ENCODE results near the gene PRKCQ.
"Not testable (repeated sequence)": the region's sequence is repeated elsewhere in the genome, so short reads cannot be mapped to it uniquely, and the experiment has no call there.

The PRKCQ gene

DNA sequence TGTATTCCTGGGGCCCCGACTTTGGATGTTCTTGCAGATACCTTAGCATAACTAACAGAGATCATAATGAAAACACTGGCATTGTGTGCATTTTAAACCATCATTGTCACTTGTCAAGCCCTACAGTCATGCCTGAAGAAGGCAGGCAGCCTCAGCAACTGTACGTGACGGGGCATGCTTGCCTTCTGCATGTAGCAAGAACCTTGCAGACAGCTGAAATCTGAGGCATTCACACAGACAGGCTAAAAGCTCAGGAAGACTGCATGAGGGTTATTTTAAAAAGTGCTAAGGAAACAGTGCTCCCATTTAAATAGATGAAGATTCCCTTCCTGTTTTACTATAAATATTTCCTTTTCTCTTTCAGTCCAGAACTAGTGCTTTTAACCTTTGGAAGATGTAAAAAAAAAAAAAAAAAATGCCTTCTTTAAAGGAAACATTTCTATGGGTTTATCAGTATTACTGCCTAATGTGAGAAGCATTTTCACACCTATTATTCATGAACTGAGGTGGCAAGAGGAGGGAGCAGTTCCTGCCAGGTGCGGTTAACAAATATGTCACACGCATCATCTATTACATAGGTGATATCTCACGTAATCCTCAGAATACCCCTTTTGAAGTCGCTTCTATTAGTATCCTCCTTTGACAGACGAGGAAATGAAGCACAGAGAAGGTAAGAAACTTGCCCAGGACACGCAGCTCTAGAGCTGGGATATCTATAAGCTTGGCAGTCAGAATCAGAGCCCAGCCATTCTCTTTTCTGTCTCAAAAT is 88.1 kb downstream of the PRKCQ start:
- DNase-seq (ENCODE audit: low read depth) = no peak

DNA sequence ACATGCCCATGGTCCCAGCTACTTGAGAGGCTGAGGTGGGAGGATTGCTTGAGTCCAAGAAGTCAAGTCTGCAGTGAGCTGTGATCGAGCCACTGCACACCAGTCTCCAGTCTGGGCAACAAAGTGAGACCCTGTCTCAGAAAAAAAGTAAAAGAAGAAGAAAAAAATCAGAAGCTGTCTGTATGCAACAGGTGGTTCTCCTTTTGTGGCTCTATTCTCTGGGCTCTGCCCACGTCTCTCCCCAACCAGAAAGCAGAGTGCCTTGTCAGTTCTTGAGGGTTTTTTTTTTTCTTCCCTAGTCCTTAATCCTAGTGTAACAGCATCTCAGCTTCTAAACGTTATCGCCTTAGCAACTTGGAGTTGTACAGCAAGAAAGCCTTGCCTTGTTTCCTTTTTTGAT is 89.5 kb downstream of the PRKCQ start:
- DNase-seq (ENCODE audit: low read depth) = no peak

DNA sequence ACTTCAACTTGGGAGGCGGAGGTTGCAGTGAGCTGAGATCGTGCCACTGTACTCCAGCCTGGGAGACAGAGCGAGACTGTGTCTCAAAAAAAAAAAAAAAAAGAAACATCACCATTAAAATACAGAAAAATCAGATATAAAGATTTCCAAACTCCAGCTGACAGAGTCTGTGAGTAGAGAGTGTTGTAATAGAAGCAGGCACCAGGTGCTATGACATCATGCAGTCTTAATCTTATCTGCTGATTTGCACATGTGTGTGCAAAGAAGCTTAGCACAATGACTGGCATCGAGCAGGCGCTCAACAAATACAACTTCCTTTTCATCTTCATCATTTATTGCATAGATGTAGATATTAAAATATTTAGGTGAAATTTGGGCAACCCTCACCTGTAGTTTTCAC is 92.2 kb downstream of the PRKCQ start:
- DNase-seq (ENCODE audit: low read depth) = no peak

DNA sequence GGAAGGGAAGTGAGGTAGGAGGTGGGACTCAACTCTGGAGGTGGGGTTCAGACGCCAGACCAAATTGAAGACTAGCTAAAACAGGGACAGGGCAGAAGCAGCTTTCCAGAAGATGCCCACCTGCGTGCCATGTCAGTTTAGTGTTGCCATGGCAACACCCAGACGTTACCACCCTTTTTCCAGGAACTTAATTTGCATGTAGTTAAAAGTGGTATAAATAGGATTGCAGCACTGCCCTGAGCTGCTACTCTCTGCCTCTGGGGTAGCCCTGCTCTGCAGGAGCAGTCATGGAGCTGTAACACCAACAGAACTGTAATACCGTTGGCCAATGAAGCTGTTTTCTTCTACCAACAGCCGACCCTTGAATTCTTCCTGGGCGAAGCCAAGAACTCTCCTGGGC is 93.8 kb downstream of the PRKCQ start:
- DNase-seq (ENCODE audit: low read depth) = no peak

DNA sequence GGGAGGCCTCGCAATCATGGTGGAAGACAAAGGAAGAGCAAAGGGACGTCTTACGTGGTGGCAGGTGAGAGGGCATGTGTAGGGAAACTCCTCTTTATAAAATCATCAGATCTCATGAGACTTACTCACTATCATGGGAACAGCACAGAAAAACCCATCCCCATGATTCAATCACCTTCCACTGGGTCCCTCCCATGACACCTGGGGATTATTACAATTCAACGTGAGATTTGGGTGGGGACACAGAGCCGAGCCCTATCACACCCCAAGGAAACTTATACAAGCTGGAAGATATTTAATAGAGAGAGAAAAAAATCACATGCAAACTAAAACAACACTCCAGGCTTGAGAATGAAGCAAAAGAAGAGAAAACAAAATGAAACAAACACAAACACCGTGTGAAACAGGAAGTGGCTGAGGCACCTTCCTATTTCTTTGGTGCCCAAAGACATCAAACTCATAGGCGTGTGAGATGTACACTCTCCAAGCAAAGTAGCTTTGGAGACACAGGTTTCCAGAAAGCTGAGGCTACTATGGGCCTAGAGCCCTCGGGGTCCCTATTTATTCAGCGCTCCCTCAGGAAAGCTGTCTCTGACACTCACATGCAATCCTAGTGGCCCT is 97.2 kb downstream of the PRKCQ start:
- DNase-seq (ENCODE audit: low read depth) = no peak

DNA sequence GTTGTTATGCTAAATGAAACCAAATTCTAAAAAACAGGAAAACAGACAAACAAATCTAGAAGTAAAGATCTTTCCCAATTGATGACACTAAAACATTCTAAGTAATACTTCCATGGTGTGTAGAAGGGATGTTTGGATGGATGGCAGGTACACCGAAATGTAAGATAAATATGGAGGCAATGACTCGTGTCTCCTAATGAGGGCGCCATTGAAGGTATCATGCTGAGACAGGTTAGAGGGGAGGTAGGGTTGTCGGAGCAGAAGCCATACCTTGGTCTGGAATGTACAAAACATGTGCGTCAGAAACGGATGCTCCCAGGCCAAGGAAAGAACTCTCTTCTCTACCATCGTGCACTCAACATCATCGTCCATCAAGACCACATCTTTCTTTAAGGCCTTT is 101.4 kb downstream of the PRKCQ start:
- DNase-seq (ENCODE audit: low read depth) = no peak

DNA sequence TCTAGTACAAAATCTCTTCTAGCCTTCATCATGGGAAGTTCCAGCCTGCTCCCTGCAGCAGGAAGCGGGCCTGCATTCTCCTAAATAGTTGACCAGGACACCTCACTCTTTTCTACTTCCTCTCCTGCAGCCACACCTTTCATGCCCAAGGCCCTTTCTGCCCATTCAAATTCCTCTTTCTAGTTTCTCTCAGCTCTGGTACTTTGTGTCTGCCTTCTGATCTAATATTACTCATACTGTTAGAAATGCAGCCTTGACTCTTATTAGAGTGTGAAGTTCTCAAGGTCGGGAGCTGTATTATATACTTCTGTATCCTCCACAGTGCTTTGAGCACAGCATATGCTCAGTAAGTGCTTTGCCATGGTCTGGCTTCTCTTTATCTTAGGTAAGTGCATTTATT is 103.1 kb downstream of the PRKCQ start:
- no peak for DNase-seq (ENCODE audit: low read depth)

DNA sequence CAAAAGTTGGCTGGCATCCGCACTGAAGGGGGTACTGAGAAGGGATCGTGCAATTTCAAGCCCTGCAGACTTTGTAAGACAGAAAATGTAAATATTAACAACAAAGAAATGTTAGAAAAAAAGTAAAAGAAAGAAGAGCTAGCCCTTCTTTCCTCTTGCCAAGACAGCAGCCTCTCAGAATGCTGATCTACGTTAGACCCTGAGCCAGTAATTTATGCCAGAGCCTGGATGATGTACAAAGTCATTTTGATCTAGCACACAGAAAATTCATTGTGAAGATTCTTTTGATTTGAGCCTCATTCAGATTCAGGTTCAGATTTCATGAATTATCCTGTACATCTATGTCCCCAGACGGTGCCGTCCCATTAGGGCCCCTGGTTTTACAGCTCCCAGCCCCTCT is 105.2 kb downstream of the PRKCQ start:
- DNase-seq (ENCODE audit: low read depth) = no peak

DNA sequence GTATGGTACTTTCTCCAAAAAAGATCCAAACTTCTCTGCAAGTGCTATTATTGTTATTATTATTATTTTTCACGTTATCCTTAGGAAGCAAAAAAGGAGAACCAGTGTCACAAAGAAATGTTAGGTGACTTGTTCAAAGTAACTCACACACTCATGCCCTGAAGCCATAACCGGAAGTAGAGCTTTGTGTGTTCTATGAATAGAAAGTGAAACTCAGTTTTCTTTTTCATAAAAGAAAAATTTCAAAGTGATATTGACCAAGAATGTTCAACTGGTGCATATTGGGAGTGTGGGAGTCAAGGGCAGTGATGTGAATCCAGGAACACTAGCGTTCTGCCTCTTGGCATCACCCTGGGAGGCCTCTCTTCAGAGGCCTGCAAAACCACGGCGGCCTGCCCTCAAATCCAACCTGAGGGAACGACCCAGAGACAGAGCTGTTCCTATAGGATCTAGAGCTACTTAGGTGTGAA is 106.1 kb downstream of the PRKCQ start:
- no peak for DNase-seq (ENCODE audit: low read depth)

DNA sequence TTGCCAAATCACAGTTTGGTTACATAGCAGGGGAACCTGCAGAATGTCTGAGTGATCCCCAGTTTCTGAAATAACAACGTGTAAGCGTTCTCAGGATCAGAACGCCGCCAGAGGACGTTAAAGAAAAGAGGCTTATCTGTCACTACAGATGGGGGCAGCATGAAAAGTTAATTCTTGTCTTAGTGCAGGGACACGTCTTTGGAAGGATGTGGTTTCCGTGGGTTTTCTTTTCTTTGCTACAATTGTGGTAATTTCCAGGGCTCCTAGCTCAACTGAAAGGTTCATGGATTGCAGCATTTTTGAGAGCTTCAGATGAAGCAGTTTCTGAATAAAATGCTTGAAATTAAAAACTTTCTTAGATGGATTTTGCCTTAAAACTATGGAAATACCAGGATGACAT is 106.6 kb downstream of the PRKCQ start:
- no peak for DNase-seq (ENCODE audit: low read depth)

DNA sequence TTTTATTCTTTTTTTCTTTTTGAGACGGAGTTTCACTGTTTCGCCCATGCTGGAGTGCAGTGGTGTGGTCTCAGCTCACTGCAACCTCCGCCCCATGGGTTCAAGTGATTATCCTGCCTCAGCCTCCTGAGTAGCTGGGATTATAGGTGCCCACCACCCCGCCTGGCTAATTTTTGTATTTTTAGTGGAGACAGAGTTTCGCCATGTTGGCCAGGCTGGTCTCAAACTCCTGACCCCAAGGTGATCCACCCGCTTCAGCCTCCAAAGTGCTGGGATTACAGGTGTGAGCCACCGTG is 107.4 kb downstream of the PRKCQ start:
- DNase-seq (ENCODE audit: low read depth) = not testable (repeated sequence)

DNA sequence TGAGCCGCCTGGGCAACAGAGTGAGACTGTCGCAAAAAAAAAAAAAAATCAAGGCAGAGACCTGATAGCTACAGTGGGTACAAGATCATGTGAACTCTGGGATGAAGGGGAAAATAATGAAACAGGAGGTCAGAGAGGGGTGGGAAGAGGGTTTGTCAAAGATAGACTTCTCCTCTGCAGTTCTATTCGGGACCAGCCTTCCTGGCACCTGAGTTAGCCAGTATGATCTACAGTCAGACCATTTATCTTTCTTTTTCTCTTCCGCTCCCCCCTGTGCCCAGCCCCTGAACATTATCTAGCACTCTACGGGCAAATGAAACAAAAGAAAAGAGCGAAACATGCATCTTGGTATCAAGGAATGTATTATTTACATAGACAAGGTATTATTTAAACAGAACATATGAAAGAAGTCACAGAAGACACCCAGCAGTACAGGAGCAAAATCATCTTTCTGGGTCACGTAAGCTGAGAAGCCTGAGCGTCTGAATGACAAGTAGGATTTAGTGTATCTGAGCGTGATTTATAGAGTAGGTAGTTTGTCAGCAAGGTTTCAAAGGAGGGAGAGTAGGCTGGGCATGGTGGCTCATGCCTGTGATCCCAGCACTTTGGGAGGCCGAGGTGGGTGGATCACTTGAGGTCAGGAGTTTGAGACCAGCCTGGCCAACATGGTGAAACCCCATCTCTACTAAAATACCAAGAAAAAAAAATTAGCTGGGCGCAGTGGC is 109.0 kb downstream of the PRKCQ start:
- no peak for DNase-seq (ENCODE audit: low read depth)

DNA sequence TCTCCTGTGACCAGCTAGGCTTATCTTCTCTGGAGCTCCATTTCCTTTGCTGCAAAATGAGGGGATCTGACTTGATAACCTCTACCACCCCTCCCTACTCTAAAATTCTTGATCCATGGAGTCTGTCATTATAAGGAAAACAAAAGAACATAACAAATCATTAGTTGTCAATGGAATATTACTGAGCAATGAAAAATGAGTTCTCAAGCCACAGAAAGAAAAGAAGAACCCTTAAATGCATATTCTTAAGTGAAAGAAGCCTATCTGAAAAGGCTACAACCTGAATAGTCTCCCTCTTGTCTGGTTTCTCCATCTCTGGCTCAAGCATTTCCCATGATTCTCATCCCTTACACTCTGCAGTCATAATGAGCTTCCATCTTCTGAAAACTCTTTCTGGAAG is 110.4 kb downstream of the PRKCQ start:
- DNase-seq (ENCODE audit: low read depth) = no peak

DNA sequence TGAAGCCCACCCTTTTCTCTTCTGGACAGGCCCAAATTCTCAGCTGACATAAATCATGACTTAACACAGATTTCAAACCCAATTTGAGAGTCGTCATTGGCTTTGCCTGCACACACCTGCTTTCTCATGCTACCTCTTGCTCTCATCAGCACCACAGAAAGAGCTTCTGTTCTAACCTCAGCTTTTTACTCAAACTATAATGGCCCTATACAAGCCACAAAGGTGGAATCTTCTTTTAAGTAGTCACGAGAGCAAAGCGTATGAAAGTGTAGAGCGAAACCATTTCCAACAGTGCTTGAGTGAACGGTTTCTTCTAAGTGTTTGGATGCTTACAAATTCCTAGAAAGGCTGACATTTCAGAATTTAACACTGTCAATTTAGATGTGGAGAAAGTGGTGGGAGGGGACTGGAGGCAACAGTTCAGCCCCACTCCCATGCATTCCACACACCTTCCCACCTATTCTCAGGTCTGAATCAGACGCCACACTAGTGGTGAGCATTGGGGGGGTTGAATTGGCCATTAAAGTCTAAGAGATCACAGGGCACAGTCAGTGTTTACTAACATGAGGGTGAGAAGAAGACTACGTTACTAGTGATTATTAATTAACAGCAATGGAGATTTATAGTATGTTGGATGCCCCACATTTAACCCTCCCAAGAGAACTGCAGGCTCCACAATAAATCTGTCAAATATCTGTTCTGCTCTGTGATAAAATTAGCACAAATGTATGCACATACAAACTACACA is 114.0 kb downstream of the PRKCQ start:
- no peak for DNase-seq (ENCODE audit: low read depth)

DNA sequence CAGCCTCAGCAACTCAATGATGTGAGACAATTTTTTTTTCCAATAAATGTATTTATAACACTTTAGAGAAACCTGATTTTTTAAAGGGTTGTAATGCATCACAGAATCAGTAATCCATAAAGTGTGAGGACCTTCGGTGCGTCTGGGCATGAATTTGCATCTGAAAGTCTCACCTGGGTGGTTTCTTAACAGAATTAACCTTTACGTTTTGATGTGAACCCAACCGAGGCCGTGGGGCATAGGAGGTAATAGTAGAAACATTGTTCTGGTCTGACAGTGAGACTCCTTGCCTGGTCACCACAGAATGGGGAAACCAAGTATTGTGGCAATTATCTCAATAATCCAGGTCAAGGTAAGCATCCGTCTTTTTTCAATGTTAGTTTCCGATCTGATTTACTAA is 114.6 kb downstream of the PRKCQ start:
- DNase-seq (ENCODE audit: low read depth) = no peak

DNA sequence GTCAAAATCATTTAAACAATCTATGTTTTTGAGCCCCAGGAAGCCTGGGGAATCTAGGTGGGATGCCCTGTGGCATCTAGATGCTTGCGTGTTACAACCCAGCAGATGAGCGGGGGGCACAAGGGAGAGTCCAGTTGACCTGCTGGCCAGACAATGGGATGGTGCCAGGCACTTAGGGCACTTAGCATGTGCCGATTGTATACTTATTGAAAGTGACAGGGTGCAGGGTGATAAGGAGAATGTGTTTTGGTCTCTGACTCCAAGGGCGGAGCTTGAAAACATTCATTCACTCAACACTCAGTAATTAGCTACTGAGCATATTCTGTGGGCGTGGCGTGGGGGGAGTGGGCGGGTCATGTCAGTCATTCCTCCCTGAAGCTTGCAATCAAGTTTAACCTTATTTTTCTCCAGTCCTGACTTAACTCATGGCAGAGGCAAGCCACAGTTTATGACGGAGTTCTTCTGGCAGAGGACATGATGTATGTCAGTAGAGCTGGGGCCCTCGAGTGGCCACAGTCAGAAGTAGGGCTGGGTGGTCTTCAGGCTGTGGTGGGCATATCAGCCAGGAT is 115.1 kb downstream of the PRKCQ start:
- no peak for DNase-seq (ENCODE audit: low read depth)

DNA sequence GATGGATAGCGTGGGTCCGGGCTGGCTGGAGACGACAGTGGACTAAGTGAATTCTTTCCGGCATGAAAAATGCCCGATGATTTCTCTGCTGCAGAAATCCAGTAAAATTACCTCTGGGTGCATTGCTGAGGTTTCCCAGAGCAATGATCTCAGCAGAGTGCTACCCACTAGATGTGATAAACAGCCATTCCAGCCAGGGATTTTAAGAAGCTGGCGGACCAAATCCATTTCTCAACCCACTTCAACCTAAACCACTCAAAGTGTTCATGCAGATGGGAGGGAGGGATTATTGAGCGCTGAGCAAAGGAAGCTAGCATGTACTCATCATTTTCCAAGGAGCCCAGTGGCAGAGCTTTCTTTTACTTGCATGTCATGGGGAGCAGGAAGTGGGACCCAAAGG is 116.7 kb downstream of the PRKCQ start:
- no peak for DNase-seq (ENCODE audit: low read depth)

DNA sequence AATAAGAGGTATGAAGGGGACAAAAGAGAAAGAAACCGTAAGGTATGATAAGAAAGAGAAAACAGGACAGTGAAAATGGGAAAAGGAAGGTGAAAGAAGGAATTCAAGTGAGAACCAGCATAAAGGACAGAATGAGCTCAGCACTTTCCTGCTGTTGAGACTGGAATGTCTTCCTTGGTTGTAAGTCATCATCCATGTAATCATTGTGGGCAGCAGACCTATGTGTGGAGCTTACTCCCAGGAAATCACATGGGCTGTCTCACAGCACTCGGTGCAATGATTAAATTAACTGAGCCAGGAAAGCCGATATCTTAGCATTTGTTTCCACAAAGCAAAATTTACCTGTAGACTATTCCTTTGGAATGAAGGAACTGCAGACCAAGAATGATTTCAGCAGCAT is 118.1 kb downstream of the PRKCQ start:
- no peak for DNase-seq (ENCODE audit: low read depth)

DNA sequence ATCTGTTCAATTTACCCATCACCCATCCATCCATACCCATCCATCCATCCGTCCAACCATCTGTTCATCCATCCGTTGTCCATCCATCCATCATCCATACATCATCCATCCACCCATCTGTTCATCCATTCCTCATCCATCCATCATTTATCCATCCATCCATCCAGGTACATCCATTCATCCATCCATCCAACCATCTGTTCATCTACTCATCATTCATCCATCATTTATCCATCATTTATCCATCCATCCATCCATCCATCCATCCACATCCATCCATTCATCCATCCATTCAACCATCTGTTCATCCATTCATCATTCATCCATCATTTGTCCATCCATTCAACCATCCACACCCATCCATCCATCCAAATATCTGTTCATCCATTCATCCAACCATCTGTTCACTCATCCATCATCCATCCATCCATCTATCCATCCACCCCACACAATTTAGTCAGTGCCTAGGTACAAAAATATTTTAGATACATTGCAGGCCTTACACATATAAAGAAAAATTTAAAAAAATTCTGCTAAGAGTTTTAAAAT is 119.1 kb downstream of the PRKCQ start:
- DNase-seq (ENCODE audit: low read depth) = no peak

DNA sequence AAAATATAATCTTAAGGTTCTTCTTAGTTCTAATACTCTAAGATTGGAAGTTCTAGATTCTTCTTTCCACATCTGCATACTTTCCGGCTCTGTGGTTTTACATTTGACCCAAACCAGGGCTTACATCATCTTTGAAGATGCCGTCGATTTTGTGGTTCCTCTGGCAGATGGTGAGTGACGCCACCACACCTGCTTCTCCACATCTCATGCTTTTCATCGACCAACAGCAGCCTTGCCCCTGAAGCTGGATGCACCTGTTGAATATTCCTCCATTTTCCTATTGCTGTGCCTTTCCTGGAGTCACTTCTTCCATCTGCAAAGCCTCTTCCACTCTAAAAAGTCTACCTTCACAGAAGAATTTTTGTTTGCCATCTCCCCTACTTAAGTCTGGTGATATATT is 121.3 kb downstream of the PRKCQ start:
- no peak for DNase-seq (ENCODE audit: low read depth)

DNA sequence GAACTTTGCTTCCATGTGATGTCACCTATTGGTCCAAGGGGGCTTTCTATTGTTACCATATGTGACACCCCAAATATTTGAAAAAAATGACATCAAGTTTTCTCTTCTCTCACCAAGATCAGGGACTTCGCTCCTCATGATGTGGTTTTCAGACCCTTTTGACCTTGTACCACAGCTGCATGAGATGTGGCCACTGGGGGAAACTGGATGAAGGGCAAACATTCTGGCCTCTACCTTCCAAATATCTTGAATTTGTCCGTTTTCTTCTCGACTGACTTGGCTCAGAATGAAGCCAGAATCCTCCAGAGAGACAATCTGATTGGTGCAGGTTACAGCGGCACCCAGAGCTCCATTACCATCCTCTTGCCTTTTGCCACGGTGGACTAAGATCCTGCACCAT is 122.7 kb downstream of the PRKCQ start:
- DNase-seq (ENCODE audit: low read depth) = no peak

DNA sequence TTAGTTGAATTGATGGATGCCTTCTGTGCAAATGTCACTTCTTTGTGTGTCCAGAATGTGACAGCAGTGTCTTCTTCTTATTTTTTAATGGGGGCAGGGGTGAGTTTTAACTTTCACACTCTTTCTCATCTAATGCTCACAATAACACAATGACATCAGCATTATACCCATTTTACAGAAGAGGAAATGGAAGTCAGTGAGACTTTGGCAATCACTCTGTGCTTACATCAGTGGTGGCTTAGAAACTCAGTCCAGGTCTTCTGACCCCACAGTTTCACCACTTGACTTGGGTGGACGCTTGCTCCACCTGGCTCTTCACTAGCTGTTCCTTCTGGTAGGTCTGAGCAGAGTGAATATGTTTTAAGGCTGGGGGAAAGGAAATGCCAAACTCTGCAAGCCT is 124.0 kb downstream of the PRKCQ start:
- DNase-seq (ENCODE audit: low read depth) = no peak
